AG09309 (cell line): ENCODE results near the gene WDR53.

Experiments used
- DNase-seq: peaks from one replicate; pipeline ENCODE4 v3.0.0-alpha.2; 2010; ENCODE audit warnings: low read depth
- H3K4me3 ChIP-seq: 2 replicates; pipeline ENCODE4 v1.5.1; 2011; ENCODE audit warnings: mild to moderate bottlenecking, low read depth, low read length, moderate library complexity; ENCODE audit not compliant: control insufficient read depth
- CTCF ChIP-seq: IDR thresholded peaks from 2 replicates; pipeline ENCODE4 v1.5.1; 2011; ENCODE audit warnings: mild to moderate bottlenecking, low read depth, low read length, inconsistent platforms; ENCODE audit not compliant: insufficient read depth, control insufficient read depth; ENCODE audit errors: missing control alignments

The WDR53 gene

GRCh38 chr3:196547067-196547466 lies 21.3 kb downstream of the WDR53 start:
- DNase-seq, result no peak
- TF ChIP-seq CTCF, result no peak
- H3K4me3 ChIP-seq, result no peak overlapping the region

GRCh38 chr3:196546537-196546936 lies 21.8 kb downstream of the WDR53 start:
- H3K4me3 ChIP-seq, result no peak overlapping the region
- DNase-seq, result no peak
- TF ChIP-seq CTCF, result no peak

DNA sequence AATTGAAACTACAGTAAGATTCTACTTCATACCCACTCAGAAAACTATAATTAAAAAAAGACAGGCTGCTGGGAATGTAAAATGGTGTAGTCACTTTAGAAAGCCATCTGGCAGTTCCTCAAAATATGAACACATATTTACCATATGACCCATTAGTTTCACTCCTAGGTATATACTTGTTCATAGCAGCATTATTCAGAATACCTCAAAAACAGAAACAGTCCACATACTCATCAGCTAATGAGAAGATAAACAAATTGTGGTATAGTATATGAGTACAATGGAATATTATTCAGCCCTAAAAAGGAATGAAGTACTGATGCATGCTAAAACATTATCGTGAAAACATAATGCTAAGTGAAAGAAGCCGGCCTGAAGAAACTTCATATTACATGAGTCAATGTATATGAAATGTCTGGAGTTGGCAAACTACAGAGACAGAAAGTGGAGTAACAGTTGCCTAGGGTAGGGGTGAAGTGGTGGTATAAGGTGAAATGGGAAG lies 23.8 kb downstream of the WDR53 start:
- no peak for DNase-seq
- no peak for TF ChIP-seq CTCF

GRCh38 chr3:196541684-196542445 lies 26.5 kb downstream of the WDR53 start:
- DNase-seq, result no peak
- TF ChIP-seq CTCF, result no peak
- H3K4me3 ChIP-seq, result no peak overlapping the region

More for the DNA sequence above, 23.8 kb downstream of the WDR53 start:
- H3K4me3 ChIP-seq, result no peak overlapping the region

- TF ChIP-seq CTCF, result peak; percentile 57
- no peak for DNase-seq
- H3K4me3 ChIP-seq, result no peak overlapping the region
These were observed 30.9 kb downstream of the WDR53 start for GRCh38 chr3:196537319-196537984.

GRCh38 chr3:196533260-196533681 lies 35.1 kb downstream of the WDR53 start:
- no peak overlapping the region for H3K4me3 ChIP-seq
- no peak for TF ChIP-seq CTCF
- no peak for DNase-seq
